Tibial artery (tissue), 4 donors: ENCODE measurements around the gene HTT.

Experiments
- DNase-seq, 2 donors: peaks; one replicate each; pipeline ENCODE4 v3.0.0-alpha.2; 2019
- H3K27ac ChIP-seq, 2 donors: fragments of 200-600 bp; sonication (generic) in 1 of 2; 1 replicate in 1 of 2; 2 replicates in 1 of 2; pipeline ENCODE4 v1.5.1; 2018 to 2019; ENCODE audit warnings: mild to moderate bottlenecking in 1 of 2
- H3K27me3 ChIP-seq, 2 donors: fragments of 200-600 bp; sonication (generic) in 1 of 2; one replicate each; pipeline versions ENCODE4 v1.5.1 to v1.6.0; 2016 to 2019
- H3K36me3 ChIP-seq, 3 donors: fragments of 200-600 bp; sonication (generic) in 2 of 3; one replicate each; pipeline ENCODE4 v1.5.1; 2016 to 2019; ENCODE audit warnings: mild to moderate bottlenecking in 2 of 3
- H3K4me1 ChIP-seq, 4 donors: fragments of 200-600 bp; sonication (generic) in 2 of 4; 1 replicate in 3 of 4; 2 replicates in 1 of 4; pipeline ENCODE4 v1.5.1; 2016 to 2019
- H3K4me3 ChIP-seq, 2 donors: fragments of 200-600 bp; sonication (generic) in 1 of 2; 1 replicate in 1 of 2; 2 replicates in 1 of 2; pipeline ENCODE4 v1.5.1; 2018 to 2019; ENCODE audit warnings: mild to moderate bottlenecking in 2 of 2
- H3K9me3 ChIP-seq, 3 donors: fragments of 200-600 bp; sonication (generic) in 1 of 3; one replicate each; pipeline ENCODE4 v1.5.1; 2016 to 2019
- CTCF ChIP-seq, 2 experiments: fragments of 200-600 bp in 1 of 2; fragments of 450-650 bp in 1 of 2; IDR thresholded peaks; one replicate each; pipeline ENCODE4 v1.5.1; 2017 to 2019; ENCODE audit warnings: antibody characterized with exemption in 2 of 2, mild to moderate bottlenecking in 1 of 2, moderate library complexity in 1 of 2
- intact Hi-C: fragments of 100-400 bp; cut with DNase I; formaldehyde crosslinking; loops from one replicate; pipeline ENCODE4 v1.15.0; 2023; ENCODE audit warnings: low total_unique reads

The HTT gene

GRCh38 chr4:3269105-3269927 lies 194.8 kb downstream of the HTT start:
- Histone ChIP-seq H3K4me1 (no peaks in the 10 kb centered on the region), H3K27ac (no peak overlapping the region), H3K4me3 (no peak overlapping the region), H3K36me3 (no peaks in the 10 kb centered on the region), H3K9me3 (no peaks in the 10 kb centered on the region), H3K27me3 (no peaks in the 10 kb centered on the region)
- no peak for TF ChIP-seq CTCF (IDR thresholded peaks at IDR 0.05)
- peak in 1 of 2 donors; percentile 17 for DNase-seq
- intact Hi-C loops, result no loop called here

DNA sequence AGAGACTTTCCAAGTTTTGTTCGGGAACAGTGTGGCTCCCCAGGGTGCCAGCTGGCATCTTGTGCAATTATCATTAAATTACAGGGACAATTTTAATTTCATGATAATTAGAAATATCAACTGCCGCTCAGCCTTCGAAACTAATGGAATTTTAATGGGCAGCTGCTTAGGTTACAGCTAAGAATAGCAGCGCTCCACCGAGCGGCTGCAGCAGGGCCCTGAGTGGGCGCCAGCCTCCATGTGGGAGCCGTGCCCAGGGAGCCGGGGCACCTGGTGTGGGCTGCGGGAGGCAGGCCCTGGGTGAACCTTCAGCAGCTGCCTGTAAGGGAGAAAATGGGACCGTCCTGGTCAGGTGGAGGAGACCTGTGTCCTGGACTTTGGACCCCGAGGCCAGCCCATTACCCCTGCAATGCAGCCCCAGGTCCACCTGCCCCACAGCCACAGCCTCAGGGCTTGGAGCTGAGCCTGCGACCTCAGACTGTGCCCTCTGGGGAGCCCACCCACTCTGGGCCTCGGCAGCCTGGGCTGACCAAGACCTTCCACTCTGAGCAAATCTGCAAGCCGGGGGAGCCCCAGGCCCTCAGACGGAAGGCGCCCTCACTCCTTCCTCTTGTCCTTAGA lies 195.6 kb downstream of the HTT start:
- Histone ChIP-seq H3K9me3 (no peaks in the 10 kb centered on the region), H3K27ac (no peak overlapping the region), H3K36me3 (no peaks in the 10 kb centered on the region), H3K4me3 (no peak overlapping the region), H3K4me1 (no peaks in the 10 kb centered on the region), H3K27me3 (no peaks in the 10 kb centered on the region)
- intact Hi-C loops, result no loop called here
- TF ChIP-seq CTCF (IDR thresholded peaks at IDR 0.05), result no peak
- DNase-seq, result peak in 1 of 2 donors; percentile 14

DNA sequence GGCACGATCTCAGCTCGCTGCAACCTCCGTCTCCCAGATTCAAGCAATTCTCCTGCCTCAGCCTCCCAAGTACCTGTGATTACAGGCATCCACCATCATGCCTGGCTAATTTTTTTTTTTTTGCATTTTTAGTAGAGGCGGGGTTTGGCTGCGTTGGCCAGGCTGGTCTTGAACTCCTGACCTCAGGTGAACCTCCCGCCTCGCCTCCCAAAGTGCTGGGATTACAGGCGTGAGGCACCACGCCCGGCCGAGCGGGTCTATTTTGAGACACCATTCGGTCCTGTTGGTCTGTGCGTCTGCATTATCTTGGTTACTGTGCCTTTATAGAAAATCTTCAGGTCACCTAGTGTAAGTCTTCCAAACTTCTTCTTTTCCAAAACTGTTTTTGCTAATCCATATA lies 196.7 kb downstream of the HTT start:
- H3K9me3 ChIP-seq, result no peaks in the 10 kb centered on the region
- no peaks in the 10 kb centered on the region for H3K36me3 ChIP-seq
- no peak for TF ChIP-seq CTCF (IDR thresholded peaks at IDR 0.05)
- H3K27me3 ChIP-seq, result no peaks in the 10 kb centered on the region
- intact Hi-C loops, result no loop called here
- DNase-seq, result peak in 1 of 2 donors; percentile 13
- no peaks in the 10 kb centered on the region for H3K4me1 ChIP-seq
- no peak overlapping the region for H3K4me3 ChIP-seq
- H3K27ac ChIP-seq, result no peak overlapping the region

DNA sequence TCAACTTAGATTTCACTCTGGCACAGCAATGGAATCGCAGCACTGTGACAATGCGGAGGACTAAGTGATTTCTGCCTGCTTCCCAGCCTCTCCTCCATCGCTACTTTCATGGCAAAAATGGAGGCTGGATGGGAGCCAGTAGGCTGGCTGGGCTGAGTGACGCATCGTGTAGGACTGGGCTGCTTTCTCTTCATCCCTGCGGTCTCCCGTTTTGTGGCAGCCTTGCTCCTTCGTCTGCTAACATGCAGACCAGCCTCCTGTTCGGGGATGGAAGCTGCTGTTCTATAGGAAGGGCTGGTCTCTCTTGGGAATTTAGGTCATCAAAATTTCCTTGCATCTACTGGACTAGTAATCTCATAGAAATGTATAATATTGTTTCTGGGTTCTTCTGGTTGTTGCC lies 202.5 kb downstream of the HTT start:
- H3K9me3 ChIP-seq, result peaks cover 0 to 7% (median 0%) of the 10 kb centered on the region in 3 donors
- H3K4me3 ChIP-seq, result no peak overlapping the region
- intact Hi-C loops, result no loop called here
- no peak for TF ChIP-seq CTCF (IDR thresholded peaks at IDR 0.05)
- DNase-seq, result peak in 1 of 2 donors; percentile 13
- H3K27me3 ChIP-seq, result no peaks in the 10 kb centered on the region
- H3K36me3 ChIP-seq, result no peaks in the 10 kb centered on the region
- no peaks in the 10 kb centered on the region for H3K4me1 ChIP-seq
- H3K27ac ChIP-seq, result no peak overlapping the region

DNA sequence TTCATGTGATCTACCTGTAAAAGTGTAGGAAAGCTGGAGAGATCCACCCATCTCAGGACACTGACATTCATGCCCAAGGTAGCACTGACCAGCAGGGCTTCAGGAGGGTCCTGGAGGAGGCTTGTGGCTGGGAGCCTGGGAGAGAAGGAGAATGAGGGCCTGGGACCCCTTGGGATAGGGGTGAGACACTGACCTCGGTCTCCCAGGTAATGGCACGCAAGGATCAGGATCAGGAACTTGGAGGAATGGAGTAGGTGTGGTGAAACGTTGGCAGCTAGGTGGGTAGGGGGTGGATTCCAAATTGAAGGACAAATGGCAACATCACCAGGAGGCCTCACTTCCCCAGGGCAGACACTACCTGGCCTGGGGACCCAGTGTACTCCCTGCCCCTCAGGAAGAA lies 206.0 kb downstream of the HTT start:
- Histone ChIP-seq H3K36me3 (no peaks in the 10 kb centered on the region), H3K27ac (no peak overlapping the region), H3K4me1 (peaks cover 0 to 2% (median 0%) of the 10 kb centered on the region in 4 donors), H3K4me3 (no peak overlapping the region), H3K27me3 (peaks cover 0 to 20% of the 10 kb centered on the region in 2 donors), H3K9me3 (peaks cover 0 to 7% (median 0%) of the 10 kb centered on the region in 3 donors)
- DNase-seq, result no peak
- intact Hi-C loops, result no loop called here
- no peak for TF ChIP-seq CTCF (IDR thresholded peaks at IDR 0.05)
